ENCODE results near the gene MOB3B. TPM values are rescaled to one million over a fixed set of nuclear protein-coding genes. Genes with fewer than 3 reads are reported as not detected.

Gene MOB3B
- total and polyA plus RNA-seq, 2 of the 13 experiments (the other 11 are each of a cell fraction or from before 2014, with no cell fraction given), result 0.03 to 0.09 TPM

GRCh38 chr9:27291292-27291691 is 238.3 kb downstream of the MOB3B start:
- Histone ChIP-seq H3K4me1 (ENCODE audit: insufficient read depth, low read length) (no peaks in the 10 kb centered on the region), H3K4me3 (replicated peaks in 1 of 3; ENCODE audit: insufficient read depth in 1 of 3, low read depth in 2 of 3, low read length in 3 of 3) (no peak overlapping the region), H4K20me1 (ENCODE audit: insufficient read depth, low read length) (no peaks in the 10 kb centered on the region), H3K79me2 (ENCODE audit: insufficient read depth, low read length) (no peaks in the 10 kb centered on the region), H3K9me3 (ENCODE audit: low read length) (no peaks in the 10 kb centered on the region), H3K27ac (ENCODE audit: extremely low read length, insufficient read depth, low read length) (no peak overlapping the region), H2AFZ (ENCODE audit: low read length) (no peak overlapping the region), H3K9ac (ENCODE audit: insufficient read depth, low read depth, low read length) (no peak overlapping the region), H3K4me2 (ENCODE audit: low read depth, low read length) (no peak overlapping the region), H3K36me3 (replicated peaks in 1 of 2; ENCODE audit: control insufficient read depth in 1 of 2, insufficient read depth in 2 of 2, low read length in 2 of 2) (no peaks in the 10 kb centered on the region), H3K27me3 (ENCODE audit: control insufficient read depth in 1 of 2, insufficient read depth in 2 of 2, low read length in 2 of 2) (peaks cover 0 to 6% of the 10 kb centered on the region in 2 experiments; a peak in 1 of 5 replicates)
- in situ Hi-C loops (cut with HindIII; ENCODE audit: extremely low pct_ligation_motif_present, low pct_unique_long_range_greater_than_20kb) (no loop called here), intact Hi-C loops (cut with micrococcal nuclease; ENCODE audit: unreplicated experiment) (no loop called here)
- FAIRE-seq (no peak), DNase-seq (ENCODE audit: low spot score) (no peak), ATAC-seq (no peak)
- no TSS peak for BruUV-seq (replicated peaks)
- WGBS (ENCODE audit: low lambda C conversion rate), result 27% methylated on average over 8 of the region's 8 CpGs
- CTCF ChIA-PET (ENCODE audit: low intra/inter-chr PET ratio, low total read pairs), result no interaction called here
- POLR2A ChIA-PET, result no interaction called here
- TF ChIP-seq ZNF350 (CRISPR knock-in tag; IDR thresholded peaks at IDR 0.05; ENCODE audit: borderline replicate concordance, low read depth) (no peak), ZNF776 (CRISPR knock-in tag; IDR thresholded peaks at IDR 0.05) (no peak)

DNA sequence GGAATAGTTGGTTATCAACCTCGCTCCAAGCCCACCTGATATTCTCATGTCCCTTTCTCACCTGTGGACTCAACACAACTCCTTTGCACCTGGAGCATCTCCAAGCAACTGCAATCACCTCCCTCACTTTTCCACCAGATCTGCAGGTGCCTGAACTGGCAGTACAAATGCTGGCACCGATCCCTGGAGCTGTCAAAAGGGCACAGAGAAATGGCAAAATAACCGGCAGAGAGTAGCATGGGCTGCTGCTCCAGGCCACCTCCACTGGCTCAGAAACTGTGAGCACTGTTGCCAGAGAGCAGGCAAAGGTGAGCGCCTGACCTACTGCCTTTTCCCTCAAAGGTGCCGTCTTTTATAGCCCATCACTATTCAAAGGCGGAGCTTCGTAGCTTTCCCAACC is 247.3 kb downstream of the MOB3B start:
- no peak overlapping the region for H3K4me2 ChIP-seq (ENCODE audit: low read depth, low read length)
- no peak overlapping the region for H3K27ac ChIP-seq (ENCODE audit: extremely low read length, insufficient read depth, low read length)
- H3K36me3 ChIP-seq (replicated peaks in 1 of 2; ENCODE audit: control insufficient read depth in 1 of 2, insufficient read depth in 2 of 2, low read length in 2 of 2), result no peaks in the 10 kb centered on the region
- BruUV-seq (replicated peaks), result no TSS peak
- CTCF ChIA-PET (ENCODE audit: low intra/inter-chr PET ratio, low total read pairs), result no interaction called here
- FAIRE-seq, result no peak
- peaks cover 1 to 21% of the 10 kb centered on the region in 2 experiments; a peak in 2 of 5 replicates for H3K27me3 ChIP-seq (ENCODE audit: control insufficient read depth in 1 of 2, insufficient read depth in 2 of 2, low read length in 2 of 2)
- DNase-seq (ENCODE audit: low spot score), result no peak
- no peak overlapping the region for H3K9ac ChIP-seq (ENCODE audit: insufficient read depth, low read depth, low read length)
- no peaks in the 10 kb centered on the region for H3K4me1 ChIP-seq (ENCODE audit: insufficient read depth, low read length)
- no peak overlapping the region for H2AFZ ChIP-seq (ENCODE audit: low read length)
- 9% methylated on average over 7 of the region's 7 CpGs for WGBS (ENCODE audit: low lambda C conversion rate)
- POLR2A ChIA-PET, result no interaction called here
- H3K4me3 ChIP-seq (replicated peaks in 1 of 3; ENCODE audit: insufficient read depth in 1 of 3, low read depth in 2 of 3, low read length in 3 of 3), result no peak overlapping the region
- intact Hi-C loops (cut with micrococcal nuclease; ENCODE audit: unreplicated experiment), result no loop called here
- no peaks in the 10 kb centered on the region for H3K79me2 ChIP-seq (ENCODE audit: insufficient read depth, low read length)
- in situ Hi-C loops (cut with HindIII; ENCODE audit: extremely low pct_ligation_motif_present, low pct_unique_long_range_greater_than_20kb), result no loop called here
- no peak for ATAC-seq
- H3K9me3 ChIP-seq (ENCODE audit: low read length), result no peaks in the 10 kb centered on the region
- no peaks in the 10 kb centered on the region for H4K20me1 ChIP-seq (ENCODE audit: insufficient read depth, low read length)
- TF ChIP-seq IRF1 (CRISPR knock-in tag; IDR thresholded peaks at IDR 0.05; ENCODE audit: low read depth) (no peak), ZBTB44 (CRISPR knock-in tag; IDR thresholded peaks at IDR 0.05) (no peak), ZNF552 (CRISPR knock-in tag; IDR thresholded peaks at IDR 0.05; ENCODE audit: borderline replicate concordance) (no peak), ETV5 (CRISPR knock-in tag; IDR thresholded peaks at IDR 0.05; ENCODE audit: borderline replicate concordance) (no peak), TCF7L2 (IDR thresholded peaks at IDR 0.05; ENCODE audit: low read depth, low read length) (no peak), HCFC1 (IDR thresholded peaks at IDR 0.05; ENCODE audit: low read depth, low read length) (no peak), SALL2 (CRISPR knock-in tag; IDR thresholded peaks at IDR 0.05) (no peak), JUNB (CRISPR knock-in tag; IDR thresholded peaks at IDR 0.05; ENCODE audit: borderline replicate concordance) (no peak), RARA (CRISPR knock-in tag; IDR thresholded peaks at IDR 0.05) (no peak), NR3C1 (CRISPR knock-in tag; IDR thresholded peaks at IDR 0.05) (no peak), NR2F6 (IDR thresholded peaks at IDR 0.05) (no peak), NR2F6 (CRISPR knock-in tag; IDR thresholded peaks at IDR 0.05) (no peak)

Measured in HepG2 (cell line).